GM13976 (cell line): ENCODE measurements around the gene GATA5.

Source experiments
- DNase-seq: peaks from one replicate; pipeline ENCODE4 v3.0.0; 2012; ENCODE audit warnings: low spot score
- in situ Hi-C: fragments of 300-500 bp; cut with MboI; formaldehyde crosslinking; loops from one replicate; pipeline ENCODE4 v1.12.0; 2022; ENCODE audit warnings: low sequenced_read_pairs, mixed read lengths, inconsistent platforms; ENCODE audit not compliant: unreplicated experiment
- TF ChIP-seq, protein P1 (sequence below): IDR thresholded peaks from 2 replicates; pipeline ENCODE4 v1.5.1; 2012; ENCODE audit warnings: borderline replicate concordance, mild to moderate bottlenecking; ENCODE audit not compliant: insufficient read depth; ENCODE audit errors: extremely low read depth, missing control alignments, control extremely low read depth

GATA5 gene

DNA sequence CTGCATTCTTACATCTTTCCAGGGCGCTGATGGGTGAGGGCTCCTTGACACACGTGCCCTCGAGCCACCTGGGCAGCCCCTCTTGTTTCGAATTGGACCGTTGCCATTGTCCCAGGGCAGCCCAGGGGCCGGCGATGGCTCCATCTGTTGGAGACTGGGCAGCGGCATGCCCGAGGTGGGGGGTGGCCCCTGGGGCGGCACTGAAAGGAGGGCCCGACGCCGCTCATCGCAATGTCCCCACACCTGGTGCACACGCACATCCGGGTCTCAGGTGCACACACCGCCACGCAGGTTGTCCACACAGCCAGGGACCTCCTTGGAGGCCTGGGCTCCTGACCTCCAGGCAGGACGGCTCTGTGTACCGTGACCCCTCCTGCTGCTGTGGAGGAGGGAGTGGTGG lies 18.0 kb downstream of the GATA5 start:
- TF ChIP-seq, protein P1, sequence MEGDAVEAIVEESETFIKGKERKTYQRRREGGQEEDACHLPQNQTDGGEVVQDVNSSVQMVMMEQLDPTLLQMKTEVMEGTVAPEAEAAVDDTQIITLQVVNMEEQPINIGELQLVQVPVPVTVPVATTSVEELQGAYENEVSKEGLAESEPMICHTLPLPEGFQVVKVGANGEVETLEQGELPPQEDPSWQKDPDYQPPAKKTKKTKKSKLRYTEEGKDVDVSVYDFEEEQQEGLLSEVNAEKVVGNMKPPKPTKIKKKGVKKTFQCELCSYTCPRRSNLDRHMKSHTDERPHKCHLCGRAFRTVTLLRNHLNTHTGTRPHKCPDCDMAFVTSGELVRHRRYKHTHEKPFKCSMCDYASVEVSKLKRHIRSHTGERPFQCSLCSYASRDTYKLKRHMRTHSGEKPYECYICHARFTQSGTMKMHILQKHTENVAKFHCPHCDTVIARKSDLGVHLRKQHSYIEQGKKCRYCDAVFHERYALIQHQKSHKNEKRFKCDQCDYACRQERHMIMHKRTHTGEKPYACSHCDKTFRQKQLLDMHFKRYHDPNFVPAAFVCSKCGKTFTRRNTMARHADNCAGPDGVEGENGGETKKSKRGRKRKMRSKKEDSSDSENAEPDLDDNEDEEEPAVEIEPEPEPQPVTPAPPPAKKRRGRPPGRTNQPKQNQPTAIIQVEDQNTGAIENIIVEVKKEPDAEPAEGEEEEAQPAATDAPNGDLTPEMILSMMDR = no peak
- in situ Hi-C loops = no loop called here
- no peak for DNase-seq

DNA sequence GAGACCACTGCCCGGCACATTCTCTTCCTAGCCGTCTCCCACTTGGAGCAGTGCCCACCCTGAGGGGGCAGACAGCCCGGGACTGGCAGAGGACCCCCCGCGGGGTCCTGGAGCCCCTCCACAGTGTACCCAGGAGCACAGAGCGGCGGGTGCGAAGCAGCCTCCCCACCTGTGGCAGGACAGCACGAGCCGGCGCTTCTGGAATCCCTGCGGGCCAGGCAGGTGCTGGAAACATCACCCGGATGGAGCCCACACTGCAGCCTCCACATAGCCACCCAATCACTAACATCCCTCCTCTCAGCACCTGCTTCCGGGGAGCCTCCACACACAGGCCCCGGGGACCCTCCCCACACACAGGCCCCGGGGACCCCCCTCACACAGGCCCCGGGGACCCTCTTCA lies 18.7 kb downstream of the GATA5 start:
- DNase-seq = no peak
- in situ Hi-C loops = no loop called here
- TF ChIP-seq, protein P1 = no peak

DNA sequence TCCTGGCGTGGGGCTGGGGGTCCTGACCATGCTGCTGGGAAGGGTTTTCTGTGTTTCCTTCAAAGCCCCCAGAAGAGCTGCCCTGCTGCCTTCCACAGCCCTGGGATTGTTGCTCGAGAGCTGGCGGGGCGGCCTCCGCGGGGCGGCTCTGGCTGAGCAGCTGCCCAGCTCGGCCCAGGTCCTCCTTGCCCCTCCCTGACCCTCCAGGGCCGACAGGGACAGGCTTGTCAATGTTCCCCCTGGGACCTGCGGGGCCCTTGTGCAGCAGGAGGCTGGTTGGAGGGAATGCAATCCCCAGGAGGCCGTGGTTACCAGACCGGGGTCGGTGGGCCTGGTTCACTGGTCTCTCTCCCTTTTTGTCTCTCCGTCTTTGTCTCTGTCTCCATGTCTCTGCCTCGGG lies 19.9 kb downstream of the GATA5 start:
- TF ChIP-seq, protein P1 = no peak
- in situ Hi-C loops = no loop called here
- no peak for DNase-seq

DNA sequence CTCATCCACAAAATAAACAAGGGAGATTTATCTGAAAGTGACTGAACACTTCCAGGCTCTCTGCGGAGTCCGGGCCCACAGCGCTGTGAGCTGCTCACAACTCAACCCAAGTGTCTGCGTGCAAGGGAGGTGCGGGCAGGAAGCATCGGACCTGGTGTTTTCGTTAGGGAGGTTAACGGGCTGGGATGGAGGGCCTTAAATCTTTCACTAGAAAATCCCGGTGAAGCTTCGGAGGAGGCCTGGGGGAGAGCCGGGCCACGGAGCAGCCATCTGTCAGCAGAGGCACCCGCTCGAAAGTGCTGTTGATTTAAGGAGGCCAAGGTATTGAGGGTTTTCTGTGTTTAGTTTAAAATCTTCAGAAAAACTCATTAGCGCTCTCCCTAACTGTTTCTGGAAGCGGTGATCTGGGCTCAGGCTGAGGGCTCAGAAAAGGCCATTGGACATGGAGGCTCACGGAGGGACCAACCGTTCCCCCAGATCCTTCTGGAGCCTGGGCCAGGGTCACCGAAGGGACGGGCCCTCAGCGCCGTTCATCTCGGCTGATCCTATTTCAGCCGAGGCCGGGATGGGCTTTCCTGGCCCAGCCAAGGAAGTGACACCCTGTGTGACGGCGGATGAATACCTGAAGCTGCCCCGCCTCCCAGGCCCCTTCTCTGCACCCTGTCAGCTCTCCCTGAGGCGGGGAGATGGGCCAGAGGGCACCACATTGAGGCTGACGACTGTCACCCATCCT lies 20.7 kb downstream of the GATA5 start:
- no peak for DNase-seq
- in situ Hi-C loops = no loop called here
- TF ChIP-seq, protein P1 = no peak

DNA sequence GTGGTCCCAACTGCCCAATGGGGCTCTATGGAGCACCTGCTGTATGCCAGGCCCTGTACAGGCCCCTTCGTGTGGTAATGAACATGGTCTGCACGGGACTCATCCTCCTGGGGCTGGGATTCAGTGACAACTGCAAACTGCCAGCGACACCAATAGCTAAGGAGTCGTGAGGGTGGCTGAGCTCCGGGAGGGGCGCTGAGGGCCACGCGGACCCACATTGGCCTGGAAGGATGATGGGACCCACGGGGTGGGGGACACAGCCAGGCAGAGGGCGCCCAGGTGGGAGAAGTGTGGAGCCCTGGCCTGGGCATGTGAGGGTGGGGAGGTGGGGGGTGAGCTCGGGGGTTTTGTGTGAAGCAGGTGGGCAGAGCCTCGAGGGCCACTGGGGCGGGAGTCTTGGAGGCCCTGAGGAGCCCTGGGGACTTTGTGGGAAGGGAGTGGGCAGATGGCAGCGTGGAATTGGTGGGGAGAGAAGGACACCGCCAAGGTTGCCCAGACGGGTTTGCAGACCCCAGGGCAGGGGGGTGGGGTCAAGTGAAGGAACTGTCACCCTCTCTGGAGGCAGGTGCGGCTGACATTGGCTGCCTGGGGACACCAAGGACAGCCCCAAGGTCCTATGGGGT lies 22.5 kb downstream of the GATA5 start:
- no peak for DNase-seq
- TF ChIP-seq, protein P1 = no peak
- in situ Hi-C loops = no loop called here

DNA sequence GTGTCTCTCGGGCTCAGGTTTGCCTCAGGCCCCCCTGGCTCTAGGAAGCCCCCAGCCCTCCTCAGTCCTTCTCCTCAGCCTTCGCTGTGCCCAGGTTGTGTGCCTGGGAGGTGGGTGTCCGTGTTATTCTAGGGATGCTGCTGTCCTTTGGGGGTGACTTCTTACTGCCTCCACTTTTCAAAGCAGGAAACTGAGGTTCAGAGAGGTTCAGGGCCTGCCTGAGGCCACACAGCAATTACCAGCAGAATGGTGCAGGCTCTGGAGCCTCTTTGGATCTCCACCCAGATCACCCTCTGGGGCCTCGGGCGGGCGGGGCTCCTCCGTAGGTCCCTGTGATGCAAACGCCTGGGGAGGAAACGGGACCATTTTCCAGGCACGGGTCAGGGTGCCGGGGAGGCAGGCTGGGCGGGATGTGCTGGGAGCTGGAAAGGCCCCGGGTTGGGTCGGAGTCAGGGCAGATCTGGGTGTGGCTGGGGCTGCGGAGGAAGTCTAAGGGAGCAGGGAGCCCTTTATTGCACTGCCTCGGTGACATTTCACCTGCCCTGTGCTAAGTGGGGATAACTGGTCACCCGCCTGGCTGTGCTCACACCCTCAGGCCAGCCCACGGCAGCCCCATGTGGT lies 23.2 kb downstream of the GATA5 start:
- TF ChIP-seq, protein P1 = no peak
- DNase-seq = no peak
- in situ Hi-C loops = no loop called here

DNA sequence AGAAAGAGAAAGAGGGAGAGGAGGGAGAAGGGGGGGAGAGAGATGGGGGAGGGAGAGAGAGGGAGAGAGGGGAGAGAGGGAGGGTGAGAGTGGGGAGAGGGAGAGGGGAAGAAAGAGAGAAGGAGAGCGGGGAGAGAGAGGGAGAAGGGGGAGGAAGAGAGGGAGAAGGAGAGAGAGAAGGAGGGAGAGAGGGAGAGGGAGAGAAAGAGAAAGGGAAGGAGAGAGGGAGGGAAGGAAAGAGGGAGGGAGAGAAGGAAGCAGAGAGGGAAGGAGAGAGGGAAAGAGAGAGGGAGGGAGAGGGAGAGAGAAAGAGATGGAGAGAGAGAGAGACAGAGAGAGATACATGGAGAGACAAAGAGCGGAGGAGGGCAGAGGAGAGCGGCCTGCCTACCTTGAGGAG lies 23.8 kb downstream of the GATA5 start:
- no peak for DNase-seq
- TF ChIP-seq, protein P1 = no peak
- in situ Hi-C loops = no loop called here
